ENCODE results near the gene ZNF32.
"Not testable (repeated sequence)": the region's sequence is repeated elsewhere in the genome, so short reads cannot be mapped to it uniquely, and the experiment has no call there.

The ZNF32 gene

GRCh38 chr10:43610636-43611035 is 38.0 kb downstream of the ZNF32 start:
- TF ChIP-seq CTCF (IDR thresholded peaks at IDR 0.05; ENCODE audit: low read depth, low read length): no peak
- no peak for DNase-seq (ENCODE audit: extremely low read depth, low read depth)

GRCh38 chr10:43607199-43607573 is 41.5 kb downstream of the ZNF32 start:
- no peak for TF ChIP-seq CTCF (IDR thresholded peaks at IDR 0.05; ENCODE audit: low read depth, low read length)
- no peak for DNase-seq (ENCODE audit: extremely low read depth, low read depth)

GRCh38 chr10:43606323-43607198 is 42.1 kb downstream of the ZNF32 start, which contains the start of gene ZNF485:
TSS of gene ZNF485 (plus strand) at chr10:43606438. CDS start at chr10:43607051, 613 bp downstream.
- DNase-seq (ENCODE audit: extremely low read depth, low read depth): peak; percentile 7
- TF ChIP-seq CTCF (IDR thresholded peaks at IDR 0.05; ENCODE audit: low read depth, low read length): no peak; the same call in 1 of the 2 replicates

- TF ChIP-seq CTCF (IDR thresholded peaks at IDR 0.05; ENCODE audit: low read depth, low read length): no peak
- DNase-seq (ENCODE audit: extremely low read depth, low read depth): no peak
Measured at GRCh38 chr10:43605850-43606322, 42.8 kb downstream of the ZNF32 start.

- not testable (repeated sequence) for DNase-seq (ENCODE audit: extremely low read depth, low read depth)
Measured at GRCh38 chr10:43601576-43601975, 47.1 kb downstream of the ZNF32 start.

GRCh38 chr10:43599333-43599732 is 49.3 kb downstream of the ZNF32 start:
- TF ChIP-seq CTCF (IDR thresholded peaks at IDR 0.05; ENCODE audit: low read depth, low read length): no peak
- DNase-seq (ENCODE audit: extremely low read depth, low read depth): no peak

- DNase-seq (ENCODE audit: extremely low read depth, low read depth): no peak
- TF ChIP-seq CTCF (IDR thresholded peaks at IDR 0.05; ENCODE audit: low read depth, low read length): no peak
Measured at GRCh38 chr10:43598446-43598845, 50.2 kb downstream of the ZNF32 start.

All from AG09319 (cell line).